Right lung (tissue), 5 donors: ENCODE data around the gene SFI1. TPM values are rescaled to one million over a fixed set of nuclear protein-coding genes. Genes with fewer than 3 reads are reported as not detected.
"Not testable (repeated sequence)": the region's sequence is repeated elsewhere in the genome, so short reads cannot be mapped to it uniquely, and the experiment has no call there.

Source experiments
- DNase-seq, 2 donors: peaks; one replicate each; pipeline ENCODE4 v3.0.0-alpha.2; 2013
- polyA plus RNA-seq, 5 donors: library from polyadenylated mRNA; unstranded; fragments of 120-200 nt; gene quantifications; one replicate each; pipeline versions ENCODE4 v1.2.1 to v1.2.3, GENCODE V29; 2013; ENCODE audit warnings: inconsistent platforms in 1 of 5, low replicate concordance in 1 of 5; ENCODE audit not compliant: insufficient read length in 5 of 5, insufficient read depth in 1 of 5

SFI1 gene
- polyA plus RNA-seq, 5 donors = 28.9 to 37.5 (median 30.5) TPM

GRCh38 chr22:31489632-31490495, 6.5 kb upstream of the SFI1 start, which contains the start of gene EIF4ENIF1:
EIF4ENIF1 (minus strand) TSS chr22:31489842; CDS start chr22:31488718, 1,124 bp downstream.
- peak; percentile 87 to 92 for DNase-seq

- DNase-seq = peak; percentile 42 to 50
Measured at GRCh38 chr22:31490496-31490925, 5.8 kb upstream of the SFI1 start.

DNA sequence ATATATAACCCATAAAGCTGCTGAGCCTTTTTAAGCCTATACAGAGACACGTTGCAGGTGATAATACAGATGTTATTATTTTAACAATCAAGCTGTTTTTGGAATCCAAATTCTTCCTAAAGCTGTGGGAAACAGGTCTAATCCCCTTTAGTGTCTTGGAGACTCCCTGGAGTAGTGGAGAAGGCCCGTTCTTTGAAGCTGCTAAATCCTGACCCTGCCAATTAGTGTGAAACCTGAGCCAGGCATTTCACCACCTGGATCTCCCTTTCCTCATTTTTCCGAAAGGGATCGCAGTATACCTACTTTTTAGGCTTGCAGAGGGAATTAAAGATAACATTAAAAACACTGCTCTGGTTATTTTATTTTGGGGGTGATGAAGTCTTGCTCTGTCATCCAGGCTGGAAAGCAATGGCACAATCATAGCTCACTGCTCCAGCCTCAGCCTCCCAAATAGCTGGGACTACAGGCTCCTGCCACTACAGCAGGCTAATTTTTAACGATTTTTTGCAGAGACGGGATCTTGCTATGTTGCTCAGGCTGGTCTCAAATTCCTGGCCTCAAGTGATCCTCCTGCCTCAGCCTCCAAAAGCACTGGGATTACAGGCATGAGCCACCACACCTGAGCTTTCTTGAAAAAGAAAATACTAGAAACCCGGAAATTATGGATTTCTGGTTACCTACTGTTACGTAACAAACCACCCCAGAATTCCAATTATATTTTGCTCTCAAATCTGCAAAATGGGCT, 4.9 kb upstream of the SFI1 start:
- no peak for DNase-seq

DNA sequence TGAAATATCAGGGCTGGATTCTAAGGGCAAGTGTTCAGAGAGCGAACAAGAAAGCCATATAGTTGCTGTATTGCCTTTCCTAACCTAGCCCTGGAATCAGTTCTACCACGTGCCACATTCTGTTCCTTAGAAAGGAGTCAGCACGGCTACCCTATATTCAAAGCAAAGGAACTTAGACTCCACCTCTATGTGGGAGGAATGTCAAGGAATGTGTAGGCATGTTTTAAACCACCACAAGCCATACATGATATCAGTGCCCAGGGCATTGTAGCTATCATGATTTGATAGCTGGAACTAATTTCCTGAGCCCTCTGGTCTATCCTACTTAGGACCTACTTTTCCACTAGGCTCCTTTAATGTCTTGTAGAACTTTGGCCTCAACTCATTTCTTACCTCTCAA, 4.2 kb upstream of the SFI1 start:
- DNase-seq = no peak

DNA sequence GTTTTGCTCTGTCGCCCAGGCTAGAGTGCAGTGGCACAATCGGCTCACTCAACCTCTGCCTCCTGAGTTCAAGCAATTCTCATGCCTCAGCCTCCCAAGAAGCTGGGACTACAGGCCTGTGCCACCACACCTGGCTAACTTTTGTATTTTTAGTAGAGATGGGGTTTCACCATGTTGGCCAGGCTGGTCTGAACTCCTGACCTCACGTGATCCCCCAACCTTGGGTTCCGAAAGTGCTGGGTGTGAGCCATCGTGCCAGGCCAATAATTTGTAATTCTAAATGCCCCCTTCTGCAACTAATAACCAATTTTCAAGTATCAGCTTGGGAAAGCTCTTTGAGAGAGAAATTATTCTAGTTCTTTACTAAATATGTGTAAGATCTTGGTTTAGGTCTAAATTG, 3.0 kb upstream of the SFI1 start:
- DNase-seq = not testable (repeated sequence)

DNA sequence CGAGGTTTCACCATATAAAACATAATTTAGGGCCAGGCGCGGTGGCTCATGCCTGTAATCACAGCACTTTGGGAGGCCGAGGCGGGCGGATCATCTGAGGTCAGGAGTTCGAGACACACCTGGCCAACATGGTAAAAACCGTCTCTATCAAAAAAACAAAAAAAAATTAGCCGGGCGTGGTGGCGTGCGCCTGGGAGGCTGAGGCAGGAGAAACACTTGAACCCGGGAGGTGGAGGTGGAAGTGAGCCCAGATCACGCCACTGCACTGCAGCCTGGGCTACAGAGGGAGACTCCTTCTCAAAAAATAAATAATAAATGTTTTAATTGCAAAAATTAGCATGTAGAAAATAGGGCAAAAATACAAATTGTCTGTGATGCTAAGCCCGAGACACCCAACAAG, 993 bp upstream of the SFI1 start:
- no peak for DNase-seq

DNA sequence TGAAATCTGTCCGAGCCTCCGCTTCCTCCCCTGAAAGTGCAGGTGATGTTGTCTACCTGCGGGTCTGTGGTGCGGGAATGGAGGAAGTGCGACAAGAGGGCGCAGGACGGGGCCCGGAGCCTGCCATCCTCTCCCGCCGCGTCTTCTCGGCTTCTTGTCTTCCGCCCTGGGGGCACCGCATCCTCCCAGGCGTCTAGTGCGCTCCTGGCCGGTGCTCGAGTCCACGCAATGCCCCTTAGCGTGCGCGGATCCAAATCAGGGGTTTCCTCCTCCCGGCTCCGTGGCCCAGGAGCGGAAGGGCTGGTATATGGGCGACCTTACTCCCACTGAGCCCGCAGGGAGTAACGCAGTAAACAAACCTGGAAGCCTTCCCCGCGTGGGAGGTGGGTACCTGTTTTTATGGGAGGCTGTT, 405 bp downstream of the SFI1 start:
- DNase-seq = no peak

DNA sequence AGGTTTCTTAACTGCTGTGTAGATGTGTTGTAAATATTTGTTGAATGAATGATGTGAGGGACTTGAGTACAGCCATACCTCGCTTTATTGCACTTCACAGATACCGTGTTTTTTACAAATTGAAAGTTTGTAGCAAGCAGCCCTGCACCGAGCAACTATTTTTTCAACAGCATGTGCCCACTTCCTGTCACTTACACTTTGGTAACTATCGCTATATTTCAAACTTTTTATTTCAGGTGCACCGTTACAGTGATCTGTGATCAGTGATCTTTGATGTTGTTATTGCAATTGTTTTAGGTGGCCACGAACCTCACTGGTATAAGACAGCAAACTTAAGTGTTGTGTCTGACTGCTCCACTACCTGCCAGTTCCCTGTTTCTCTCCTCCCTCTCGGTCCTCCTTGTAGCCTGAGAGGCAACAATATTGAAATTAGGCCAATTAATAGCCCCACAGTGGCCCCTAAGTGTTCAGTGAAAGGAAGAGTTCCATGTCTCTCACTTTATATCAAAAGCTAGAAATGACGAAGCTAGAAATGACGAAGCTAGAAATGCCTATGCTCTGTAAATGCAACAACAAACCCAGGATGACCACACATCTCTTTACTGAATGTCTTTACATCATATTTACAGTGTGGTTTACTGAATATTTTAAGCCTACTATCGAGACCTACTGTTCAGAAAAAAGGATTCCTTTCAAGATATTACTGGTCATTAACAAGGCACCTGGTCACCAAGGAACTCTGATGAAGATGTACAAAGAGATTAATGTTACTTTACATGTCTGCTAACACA, 1.0 kb downstream of the SFI1 start:
- no peak for DNase-seq

DNA sequence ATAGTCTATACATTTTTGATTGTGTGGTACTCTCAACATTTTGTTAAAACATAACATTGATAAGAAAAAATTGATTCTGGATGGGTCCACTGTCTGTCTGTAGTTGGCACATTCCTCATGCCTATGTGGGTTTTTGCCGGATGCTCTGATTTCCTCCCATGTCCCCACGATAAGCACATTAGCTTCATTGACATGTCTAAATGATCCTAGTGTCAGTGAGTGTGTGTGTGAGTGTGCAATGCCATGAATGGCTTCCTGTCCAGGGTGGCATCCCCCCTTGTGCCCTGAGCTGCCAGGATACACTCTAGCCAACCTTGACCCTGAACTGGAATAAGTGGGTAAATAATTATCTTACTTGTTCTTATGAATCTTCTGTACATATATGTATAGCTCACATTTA, 5.4 kb downstream of the SFI1 start:
- DNase-seq = no peak

DNA sequence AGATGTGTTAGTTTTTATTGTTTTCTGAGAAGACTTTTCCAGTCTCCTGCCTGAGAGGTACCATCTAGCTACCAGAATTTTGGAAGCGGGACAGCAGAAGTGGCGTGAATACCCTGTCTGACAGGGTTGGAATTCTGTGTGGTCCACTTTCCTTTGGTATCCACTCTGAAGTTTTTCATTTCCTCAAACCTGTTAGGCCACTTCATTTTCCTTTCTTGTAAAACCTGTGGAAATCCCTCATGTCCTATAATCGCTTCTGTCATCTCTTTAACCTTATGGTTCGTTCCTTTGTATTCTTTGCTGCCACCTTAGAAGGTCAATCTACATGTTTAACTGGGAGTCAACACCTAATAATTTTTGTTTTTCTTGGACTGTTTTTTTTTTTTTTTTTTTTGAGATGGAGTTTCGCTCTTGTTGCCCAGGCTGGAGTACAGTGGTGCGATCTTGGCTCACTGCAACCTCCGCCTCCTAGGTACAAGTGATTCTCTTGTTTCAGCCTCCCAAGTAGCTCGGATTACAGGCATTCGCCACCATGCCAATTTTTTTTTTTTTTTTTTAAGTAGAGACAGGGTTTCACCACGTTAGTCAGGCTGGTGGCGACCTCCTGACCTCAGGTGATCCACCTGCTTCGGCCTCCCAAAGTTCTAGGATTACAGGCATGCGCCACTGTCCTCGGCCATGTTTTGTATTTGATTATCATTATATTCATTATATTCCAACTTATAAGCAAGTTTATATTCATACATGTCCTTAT, 7.1 kb downstream of the SFI1 start:
- no peak for DNase-seq

GRCh38 chr22:31504282-31504681, 7.9 kb downstream of the SFI1 start:
- DNase-seq = no peak

- not testable (repeated sequence) for DNase-seq
Measured at GRCh38 chr22:31507517-31507916, 11.2 kb downstream of the SFI1 start.

GRCh38 chr22:31508536-31508935, 12.2 kb downstream of the SFI1 start:
- no peak for DNase-seq

DNA sequence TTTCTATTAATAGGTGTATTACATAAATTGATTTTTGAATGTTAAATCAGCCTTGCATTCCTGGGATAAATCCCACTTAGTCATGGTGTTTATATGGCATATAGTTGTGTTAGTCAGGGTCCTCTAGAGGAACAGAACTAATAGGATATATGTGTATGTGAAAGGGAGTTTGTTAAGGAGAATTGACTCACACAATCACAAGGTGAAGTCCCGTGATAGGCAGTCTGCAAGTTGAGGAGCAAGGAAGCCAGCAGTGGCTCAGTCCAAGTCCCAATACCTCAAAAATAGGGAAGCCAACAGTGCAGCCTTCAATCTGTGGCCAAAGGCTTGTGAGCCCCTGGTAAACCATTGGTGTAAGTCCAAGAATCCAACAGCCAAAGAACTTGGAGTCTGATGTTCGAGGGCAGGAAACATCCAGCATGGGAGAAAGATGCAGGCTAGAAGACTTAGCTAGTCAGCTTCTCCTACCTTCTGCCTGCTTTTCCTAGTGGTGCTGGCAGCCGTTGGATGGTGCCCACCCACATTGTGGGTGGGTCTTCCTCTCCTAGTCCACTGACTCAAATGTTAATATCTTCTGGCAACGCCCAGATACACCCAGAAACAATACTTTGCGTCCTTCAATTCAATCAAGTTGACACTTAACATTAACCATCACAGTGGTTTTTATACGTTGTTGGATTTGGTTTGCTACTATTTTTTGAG, 12.9 kb downstream of the SFI1 start:
- DNase-seq = no peak

- DNase-seq = no peak
Measured at GRCh38 chr22:31520051-31520450, 23.7 kb downstream of the SFI1 start.

- DNase-seq = not testable (repeated sequence)
Measured at GRCh38 chr22:31524132-31524531, 27.8 kb downstream of the SFI1 start.

DNA sequence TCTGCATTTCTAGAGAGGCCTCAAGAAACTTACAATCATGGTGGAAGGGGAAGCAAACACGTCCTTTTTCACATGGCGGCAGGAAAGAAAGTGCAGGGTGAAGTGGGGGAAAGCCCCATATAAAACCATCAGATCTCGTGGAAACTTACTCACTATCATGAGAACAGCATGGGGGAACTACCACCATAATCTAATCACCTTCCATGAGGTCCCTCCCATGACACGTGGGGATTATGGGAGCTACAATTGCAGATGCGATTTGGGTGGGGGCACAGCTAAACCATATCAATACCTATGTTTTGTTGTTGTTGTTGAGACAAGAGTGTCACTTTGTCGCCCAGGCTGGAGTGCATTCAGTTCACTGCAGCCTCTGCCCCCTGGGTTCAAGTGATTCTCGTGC, 29.9 kb downstream of the SFI1 start:
- DNase-seq = no peak

GRCh38 chr22:31530823-31531195, 34.5 kb downstream of the SFI1 start:
- DNase-seq = peak in 1 of 2 donors; percentile 7

GRCh38 chr22:31532060-31532459, 35.7 kb downstream of the SFI1 start:
- DNase-seq = no peak

DNA sequence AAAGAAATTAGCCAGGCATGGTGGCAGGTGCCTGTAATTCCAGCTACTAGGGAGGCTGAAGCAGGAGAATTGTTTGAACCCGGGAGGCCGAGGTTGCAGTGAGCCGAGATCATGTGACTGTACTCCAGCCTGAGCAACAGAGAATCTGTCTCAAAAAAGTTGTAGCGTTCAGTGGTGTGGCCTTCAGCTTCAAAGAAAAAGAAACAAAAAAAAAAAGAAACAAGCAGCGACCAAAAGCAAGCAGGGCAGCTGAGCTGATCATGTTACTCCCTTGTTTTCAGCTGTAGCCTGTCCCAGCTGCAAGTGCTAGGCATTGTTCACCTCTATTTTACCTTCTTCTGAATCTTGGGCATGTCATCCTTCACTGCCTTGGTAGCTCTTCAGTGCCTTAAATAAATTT, 37.0 kb downstream of the SFI1 start:
- DNase-seq = no peak
